ENCODE results near the gene LRMDA.

The LRMDA gene

DNA sequence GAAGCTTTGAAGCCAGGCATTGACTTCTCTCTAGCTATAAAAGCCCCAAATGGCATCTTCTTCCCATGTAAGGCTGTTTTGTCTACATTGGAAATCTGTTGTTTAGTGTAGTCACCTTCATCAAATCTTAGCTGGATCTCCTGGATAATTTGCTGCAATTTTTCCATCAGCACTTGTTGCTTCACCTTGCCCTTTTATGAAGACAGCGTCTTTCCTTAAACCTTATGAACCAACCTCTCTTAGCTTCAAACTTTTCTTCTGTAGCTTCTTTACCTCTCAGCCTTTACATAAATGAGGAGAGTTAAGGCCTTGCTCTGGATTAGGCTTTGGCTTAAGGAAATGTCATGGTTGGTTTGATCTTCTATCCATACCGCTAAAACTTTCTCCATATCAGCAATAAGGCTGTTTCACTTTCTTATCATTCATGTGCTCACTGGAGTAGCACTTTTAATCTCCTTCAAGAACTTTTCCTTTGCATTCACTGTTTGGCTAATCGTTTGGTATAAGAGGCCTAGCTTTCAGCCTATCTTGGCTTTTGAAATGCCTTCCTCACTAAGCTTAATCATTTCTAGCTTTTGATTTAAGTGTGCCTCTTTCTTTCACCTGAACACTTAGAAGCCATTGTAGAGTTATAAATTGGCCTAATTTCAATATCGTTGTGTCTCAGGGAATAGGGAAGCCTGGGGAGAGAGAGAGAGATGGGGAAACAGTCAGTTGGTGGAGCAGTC is 803.2 kb downstream of the LRMDA start:
- H3K4me3 ChIP-seq (ENCODE audit: low read depth, low read length) = no peak overlapping the region

DNA sequence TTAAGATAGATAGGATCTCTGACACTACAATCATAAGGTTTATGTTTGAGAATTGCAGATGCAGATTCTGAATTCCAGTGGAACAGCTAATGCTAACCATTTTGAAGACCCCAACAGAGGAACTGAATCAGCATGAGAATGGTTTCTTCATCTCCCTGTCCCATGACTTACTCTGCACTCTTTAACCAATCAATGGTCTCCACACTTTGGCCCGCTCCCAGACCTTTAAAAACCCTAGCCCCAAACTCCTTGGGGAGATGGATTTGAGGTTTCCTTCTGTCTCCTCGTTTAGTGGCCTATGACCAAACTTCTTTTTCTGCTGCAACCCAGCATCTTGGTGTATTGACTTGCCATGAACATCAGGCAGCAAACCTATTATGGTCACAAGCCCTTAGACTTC is 804.9 kb downstream of the LRMDA start:
- TF ChIP-seq, protein P1, sequence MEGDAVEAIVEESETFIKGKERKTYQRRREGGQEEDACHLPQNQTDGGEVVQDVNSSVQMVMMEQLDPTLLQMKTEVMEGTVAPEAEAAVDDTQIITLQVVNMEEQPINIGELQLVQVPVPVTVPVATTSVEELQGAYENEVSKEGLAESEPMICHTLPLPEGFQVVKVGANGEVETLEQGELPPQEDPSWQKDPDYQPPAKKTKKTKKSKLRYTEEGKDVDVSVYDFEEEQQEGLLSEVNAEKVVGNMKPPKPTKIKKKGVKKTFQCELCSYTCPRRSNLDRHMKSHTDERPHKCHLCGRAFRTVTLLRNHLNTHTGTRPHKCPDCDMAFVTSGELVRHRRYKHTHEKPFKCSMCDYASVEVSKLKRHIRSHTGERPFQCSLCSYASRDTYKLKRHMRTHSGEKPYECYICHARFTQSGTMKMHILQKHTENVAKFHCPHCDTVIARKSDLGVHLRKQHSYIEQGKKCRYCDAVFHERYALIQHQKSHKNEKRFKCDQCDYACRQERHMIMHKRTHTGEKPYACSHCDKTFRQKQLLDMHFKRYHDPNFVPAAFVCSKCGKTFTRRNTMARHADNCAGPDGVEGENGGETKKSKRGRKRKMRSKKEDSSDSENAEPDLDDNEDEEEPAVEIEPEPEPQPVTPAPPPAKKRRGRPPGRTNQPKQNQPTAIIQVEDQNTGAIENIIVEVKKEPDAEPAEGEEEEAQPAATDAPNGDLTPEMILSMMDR (IDR thresholded peaks at IDR 0.05; ENCODE audit: borderline replicate concordance, insufficient read depth, low read depth, low read length) = no peak
- no peak overlapping the region for H3K4me3 ChIP-seq (ENCODE audit: low read depth, low read length)

More for the DNA sequence above, 803.2 kb downstream of the LRMDA start:
- TF ChIP-seq, protein P1 (IDR thresholded peaks at IDR 0.05; ENCODE audit: borderline replicate concordance, insufficient read depth, low read depth, low read length) = no peak

DNA sequence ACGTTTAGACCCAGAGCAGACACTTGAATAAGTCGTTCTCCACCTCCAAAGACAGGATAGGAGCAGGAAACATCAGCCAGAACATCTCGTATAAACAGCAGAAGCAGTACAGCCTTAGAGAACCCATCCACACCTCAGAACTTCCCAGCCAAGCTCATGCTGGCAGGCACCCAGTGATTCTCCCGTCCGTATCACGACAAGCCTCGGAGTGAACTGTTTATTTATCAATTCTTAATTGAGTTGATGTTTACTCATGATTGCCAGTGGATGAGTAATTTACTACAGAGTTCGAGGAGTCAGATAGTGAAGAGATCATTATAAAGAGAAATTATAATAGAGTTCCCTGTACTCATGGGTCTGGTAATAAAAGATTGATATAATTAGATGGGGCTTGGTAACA is 811.5 kb downstream of the LRMDA start:
- no peak overlapping the region for H3K4me3 ChIP-seq (ENCODE audit: low read depth, low read length)
- TF ChIP-seq, protein P1 (IDR thresholded peaks at IDR 0.05; ENCODE audit: borderline replicate concordance, insufficient read depth, low read depth, low read length) = no peak

DNA sequence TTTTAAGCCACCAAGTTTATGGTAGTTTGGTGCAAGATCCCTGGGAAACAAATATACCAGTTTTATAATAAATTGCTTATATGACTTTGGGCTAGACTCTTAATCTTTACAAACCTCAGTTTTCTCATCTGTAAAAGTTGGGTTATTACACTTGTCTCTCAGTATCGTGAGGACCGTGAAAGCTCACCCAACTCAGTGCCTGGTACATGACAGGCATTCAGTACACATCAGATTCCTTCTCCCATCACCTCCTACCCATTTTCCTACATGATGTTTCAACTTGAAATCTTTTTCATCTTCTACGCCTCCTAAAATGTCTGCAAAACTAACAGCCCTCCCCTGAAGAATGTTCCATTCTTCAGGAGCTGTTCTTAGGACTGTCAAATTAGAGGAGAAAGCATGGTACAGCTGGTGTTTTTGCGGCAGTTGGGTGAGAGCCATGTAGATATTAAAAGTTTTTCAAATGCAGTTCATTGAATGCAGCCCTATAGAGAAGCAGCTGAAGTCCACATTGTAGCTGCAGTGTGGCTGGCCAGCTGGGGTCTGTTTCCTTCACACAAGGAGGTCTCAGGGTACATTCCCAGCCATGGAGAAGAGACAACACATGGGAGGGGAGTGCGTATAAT is 812.8 kb downstream of the LRMDA start:
- TF ChIP-seq, protein P1 (IDR thresholded peaks at IDR 0.05; ENCODE audit: borderline replicate concordance, insufficient read depth, low read depth, low read length) = no peak
- no peak overlapping the region for H3K4me3 ChIP-seq (ENCODE audit: low read depth, low read length)

DNA sequence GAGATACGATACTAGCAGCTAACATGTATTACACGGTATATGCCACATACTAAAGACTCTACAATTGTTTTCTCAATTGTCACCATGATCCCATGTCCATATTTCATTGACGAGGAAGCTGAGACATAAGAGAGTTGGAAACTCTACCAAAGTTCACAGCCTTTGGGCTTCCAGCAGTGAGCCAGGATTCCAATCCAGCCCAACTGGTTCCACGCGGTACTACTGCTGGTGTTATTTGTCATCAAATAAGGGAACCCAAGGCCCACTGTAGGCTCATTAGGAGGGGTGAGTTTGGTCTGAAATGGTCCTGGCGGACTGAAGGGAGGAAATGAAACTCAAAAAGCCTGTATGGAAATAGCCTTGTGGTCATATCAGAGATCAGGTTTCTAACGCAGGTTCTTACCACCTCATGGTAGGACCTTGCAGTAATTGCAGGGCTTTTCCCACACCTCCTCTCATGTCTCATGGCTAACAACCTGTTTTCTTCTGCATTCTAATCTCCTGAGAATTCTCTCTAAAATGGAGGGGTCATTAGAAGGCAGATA is 814.6 kb downstream of the LRMDA start:
- no peak overlapping the region for H3K4me3 ChIP-seq (ENCODE audit: low read depth, low read length)
- TF ChIP-seq, protein P1 (IDR thresholded peaks at IDR 0.05; ENCODE audit: borderline replicate concordance, insufficient read depth, low read depth, low read length) = no peak

DNA sequence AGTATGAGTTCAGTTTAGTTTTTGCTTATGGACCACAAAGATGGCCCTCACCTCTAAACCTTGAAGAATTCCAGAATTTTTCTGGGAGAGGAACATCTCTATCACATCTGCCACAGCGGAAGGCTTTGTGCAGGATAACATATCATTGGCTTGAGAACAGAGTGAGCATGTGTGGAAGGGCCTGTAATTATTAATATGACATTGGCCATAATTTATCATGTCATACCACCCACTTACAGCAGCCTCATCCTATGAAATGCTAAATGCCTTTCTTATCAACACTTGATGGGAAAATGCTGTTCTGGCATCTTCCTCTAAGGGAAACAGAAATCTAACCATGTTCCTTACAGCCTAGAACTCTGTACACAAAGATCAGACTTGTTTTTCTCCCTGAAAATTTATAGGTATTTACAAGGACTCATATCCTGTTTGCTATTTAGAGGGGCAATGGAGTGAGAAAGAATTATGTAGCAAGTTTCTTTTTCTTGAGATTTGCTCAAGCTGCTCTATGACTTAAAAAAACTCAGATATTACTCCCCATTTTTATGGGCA is 817.3 kb downstream of the LRMDA start:
- TF ChIP-seq, protein P1 (IDR thresholded peaks at IDR 0.05; ENCODE audit: borderline replicate concordance, insufficient read depth, low read depth, low read length) = no peak
- no peak overlapping the region for H3K4me3 ChIP-seq (ENCODE audit: low read depth, low read length)
